HCT116 (cell line): ENCODE data around the gene MYCN. TPM values are rescaled to one million over a fixed set of nuclear protein-coding genes. Genes with fewer than 3 reads are reported as not detected.

ENCODE experiments used
- ATAC-seq: fragments of 200-7000 bp; cut with Tn5 transposase; 2 replicates; pipeline ENCODE4 v1.9.1; 2020; ENCODE audit warnings: mild to moderate bottlenecking, moderate library complexity
- BruUV-seq: library from RNA; stranded (reverse); fragments of 400-500 nt; replicated peaks from 2 replicates; lab custom pipeline; 2021; lab: Mats Ljungman, UMichigan
- CTCF ChIA-PET: fragments of 300-600 bp; sonication (Branson Sonifier 250); formaldehyde crosslinking; loops from one replicate; lab custom pipeline; 2021; ENCODE audit warnings: antibody characterized with exemption; lab: Charles Lee
- POLR2A ChIA-PET: fragments of 300-600, 350-600 bp; sonication (Branson Sonifier 250); formaldehyde crosslinking; loops from one replicate; lab custom pipeline; 2021; ENCODE audit warnings: antibody characterized with exemption; lab: Charles Lee
- RAD21 ChIA-PET, 2 experiments: fragments of 300-600 bp; sonication (Branson Sonifier 250); formaldehyde crosslinking; loops; one replicate each; lab custom pipeline; 2023; ENCODE audit warnings: low total read pairs in 2 of 2; ENCODE audit not compliant: uncharacterized antibody in 2 of 2, unreplicated experiment in 2 of 2, low non-redundant PET in 1 of 2; lab: Charles Lee
- DNase-seq: peaks from one replicate; pipeline ENCODE4 v3.0.0-alpha.2; 2010; ENCODE audit warnings: low read depth, low spot score
- H2AFZ ChIP-seq: fragments of 200-600 bp; shearing (Covaris generic), sonication (generic); 2 replicates; pipeline ENCODE4 v1.6.1; 2017; ENCODE audit warnings: low read depth, mixed run types, mixed read lengths, antibody characterized with exemption, low read length; ENCODE audit not compliant: poor library complexity, severe bottlenecking
- H3K27ac ChIP-seq: 2 replicates; pipeline ENCODE4 v1.5.1; 2012; ENCODE audit warnings: low read depth, low read length
- H3K27me3 ChIP-seq: fragments of 200-600 bp; sonication (generic); 2 replicates; pipeline ENCODE4 v1.6.1; 2016; ENCODE audit warnings: mixed run types, low read length, mixed read lengths; ENCODE audit not compliant: insufficient read depth
- H3K36me3 ChIP-seq, 2 experiments: fragments of 200-500 bp in 1 of 2; fragments of 200-600 bp in 1 of 2; sonication (Bioruptor generic) in 1 of 2; sonication (generic) in 1 of 2; 2 replicates each; pipeline versions ENCODE4 v1.5.1 to v1.6.1; 2014 to 2016; ENCODE audit warnings: low read length in 2 of 2, inconsistent platforms in 1 of 2, mixed read lengths in 1 of 2, mixed run types in 1 of 2; ENCODE audit not compliant: insufficient read depth in 2 of 2, control insufficient read depth in 1 of 2
- H3K4me1 ChIP-seq, 2 experiments: fragments of 200-600 bp in 1 of 2; sonication (generic) in 1 of 2; 2 replicates each; pipeline versions ENCODE4 v1.5.1 to v1.6.1; 2012 to 2017; ENCODE audit warnings: low read length in 2 of 2, inconsistent platforms in 1 of 2, mild to moderate bottlenecking in 1 of 2, mixed read lengths in 1 of 2, mixed run types in 1 of 2, moderate library complexity in 1 of 2; ENCODE audit not compliant: insufficient read depth in 2 of 2, control insufficient read depth in 1 of 2
- H3K4me2 ChIP-seq: fragments of 200-600 bp; sonication (generic); 2 replicates; pipeline ENCODE4 v1.6.1; 2017; ENCODE audit warnings: mixed run types, low read length, mixed read lengths
- H3K4me3 ChIP-seq, 2 experiments: fragments of 200-600 bp in 1 of 2; sonication (generic) in 1 of 2; replicated peaks in 1 of 2; 2 replicates each; pipeline ENCODE4 v1.5.1; 2011 to 2016; ENCODE audit warnings: low read length in 2 of 2, control low read depth in 1 of 2, low read depth in 1 of 2, mild to moderate bottlenecking in 1 of 2, mixed read lengths in 1 of 2, mixed run types in 1 of 2
- H3K79me2 ChIP-seq: fragments of 200-600 bp; sonication (generic); 2 replicates; pipeline ENCODE4 v1.6.1; 2017; ENCODE audit warnings: mild to moderate bottlenecking, mixed run types, low read length, moderate library complexity, mixed read lengths; ENCODE audit not compliant: insufficient read depth
- H3K9ac ChIP-seq: fragments of 200-600 bp; sonication (generic); 2 replicates; pipeline ENCODE4 v1.6.1; 2016; ENCODE audit warnings: low read length, mixed read lengths
- H3K9me2 ChIP-seq: fragments of 200-600 bp; sonication (generic), shearing (Covaris generic); 2 replicates; pipeline ENCODE4 v1.6.1; 2017; ENCODE audit warnings: mixed run types, mild to moderate bottlenecking, moderate library complexity; ENCODE audit not compliant: insufficient read depth
- H3K9me3 ChIP-seq, 2 experiments: fragments of 200-500 bp in 1 of 2; fragments of 200-600 bp in 1 of 2; sonication (Bioruptor generic) in 1 of 2; sonication (generic) in 1 of 2; 2 replicates each; pipeline ENCODE4 v1.6.1; 2014 to 2017; ENCODE audit warnings: low read length in 2 of 2, mixed read lengths in 2 of 2, inconsistent platforms in 1 of 2, low read depth in 1 of 2, mild to moderate bottlenecking in 1 of 2, mixed run types in 1 of 2, moderate library complexity in 1 of 2; ENCODE audit not compliant: control insufficient read depth in 1 of 2, insufficient read depth in 1 of 2
- H4K20me1 ChIP-seq: fragments of 200-600 bp; sonication (generic), shearing (Covaris generic); 2 replicates; pipeline ENCODE4 v1.6.1; 2017; ENCODE audit warnings: mixed run types, mild to moderate bottlenecking, moderate library complexity; ENCODE audit not compliant: insufficient read depth
- CBX3 ChIP-seq: IDR thresholded peaks from 2 replicates; pipeline ENCODE4 v1.6.1; 2012; ENCODE audit warnings: low read depth
- CEBPB ChIP-seq: IDR thresholded peaks from 2 replicates; pipeline ENCODE4 v1.6.1; 2012; ENCODE audit warnings: low read depth
- EGR1 ChIP-seq: IDR thresholded peaks from 2 replicates; pipeline ENCODE4 v1.6.1; 2012; ENCODE audit warnings: low read depth
- FOSL1 ChIP-seq: IDR thresholded peaks from 2 replicates; pipeline ENCODE4 v1.6.1; 2012; ENCODE audit warnings: low read depth
- POLR2A ChIP-seq: IDR thresholded peaks from 2 replicates; pipeline ENCODE4 v1.7.0; 2011; ENCODE audit warnings: borderline replicate concordance; ENCODE audit not compliant: insufficient read depth, insufficient read length; ENCODE audit errors: extremely low read depth
- SIN3A ChIP-seq: IDR thresholded peaks from 2 replicates; pipeline ENCODE4 v1.6.1; 2012; ENCODE audit warnings: low read depth
- ZFX ChIP-seq: fragments of 450-650 bp; IDR thresholded peaks from 2 replicates; pipeline ENCODE4 v1.6.1; 2017
- intact Hi-C: fragments of 100-400 bp; cut with micrococcal nuclease; formaldehyde crosslinking; loops from 2 replicates; pipeline ENCODE4 v1.10.0; 2022
- total RNA-seq: library from RNA; stranded (reverse); gene quantifications from one replicate; pipeline ENCODE4 v1.2.1, GENCODE V29; 2021; ENCODE audit not compliant: unreplicated experiment
- TF ChIP-seq, protein P1 (sequence below): IDR thresholded peaks from 2 replicates; pipeline ENCODE4 v1.6.1; 2012

The MYCN gene
- total RNA-seq, 1 experiment from 2014 or later: not detected

DNA sequence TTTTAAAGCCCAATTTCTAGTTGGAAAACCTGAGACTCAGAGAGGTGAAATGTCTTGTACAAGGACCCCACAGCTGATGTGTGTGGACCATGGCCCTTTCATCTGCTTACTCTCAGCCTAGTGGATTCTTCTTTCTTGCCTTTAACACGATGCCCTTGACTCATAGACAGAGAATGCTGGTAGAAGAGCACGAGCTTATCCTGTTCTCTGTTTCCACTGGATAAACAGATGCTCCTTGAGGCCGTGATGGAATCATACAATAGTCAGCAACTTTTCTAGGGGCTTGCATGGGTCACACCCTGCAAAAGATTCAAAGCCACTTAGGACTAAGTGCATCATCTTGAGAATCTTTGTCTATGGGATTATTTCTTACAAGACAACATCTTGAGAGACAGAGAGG, 50.9 kb downstream of the MYCN start:
- intact Hi-C loops: no loop called here
- H3K4me1 ChIP-seq: no peaks in the 10 kb centered on the region
- BruUV-seq: no TSS peak
- no peaks in the 10 kb centered on the region for H3K36me3 ChIP-seq
- no peak overlapping the region for H3K4me2 ChIP-seq
- no peaks in the 10 kb centered on the region for H3K9me2 ChIP-seq
- ChIA-PET RAD21 (no interaction called here), POLR2A (no interaction called here), CTCF (no interaction called here)
- no peak overlapping the region for H3K9ac ChIP-seq
- ATAC-seq (no peak), DNase-seq (no peak)
- no peak overlapping the region for H3K4me3 ChIP-seq
- no peaks in the 10 kb centered on the region for H4K20me1 ChIP-seq
- no peaks in the 10 kb centered on the region for H3K79me2 ChIP-seq
- H3K27ac ChIP-seq: no peak overlapping the region
- H3K27me3 ChIP-seq: peaks cover 9% of the 10 kb centered on the region; the same call in 1 of the 2 replicates
- no peaks in the 10 kb centered on the region for H3K9me3 ChIP-seq
- no peak overlapping the region for H2AFZ ChIP-seq
- TF ChIP-seq CEBPB (no peak), EGR1 (no peak), SIN3A (no peak)

DNA sequence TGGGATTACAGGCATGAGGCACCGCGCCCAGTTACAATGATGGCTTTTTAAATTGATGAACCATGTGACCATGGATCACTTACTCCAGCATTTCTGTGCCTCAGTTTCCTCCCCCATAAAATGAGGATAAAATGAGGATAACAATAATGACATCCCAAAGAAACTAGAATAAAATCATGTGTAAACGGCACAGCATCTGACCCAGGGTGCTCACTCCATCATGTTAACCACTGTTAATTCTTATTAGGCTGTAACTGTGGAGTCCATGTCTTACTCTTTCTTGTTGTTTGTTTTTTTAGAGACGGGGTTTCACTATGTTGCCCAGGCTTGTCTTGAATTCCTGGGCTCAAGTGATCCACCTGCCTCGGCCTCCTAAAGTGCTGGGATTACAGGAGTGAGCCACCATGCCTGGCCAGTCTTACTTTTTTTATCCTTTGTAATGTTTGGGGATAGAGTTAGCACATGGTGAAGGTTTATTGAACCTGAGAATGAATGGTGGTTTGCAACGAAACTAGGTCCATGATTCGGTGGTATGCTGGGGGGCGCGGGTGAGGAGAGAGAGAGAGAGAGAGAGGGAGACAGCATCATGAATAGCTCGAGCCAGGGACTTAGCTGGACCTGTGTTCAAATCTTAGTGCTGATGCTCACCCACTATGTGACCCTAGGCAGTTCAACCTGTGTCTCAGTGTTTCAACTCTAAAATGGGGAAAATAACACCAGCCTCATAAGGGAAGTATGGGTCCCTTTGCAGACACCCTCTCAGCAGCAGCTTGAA, 52.3 kb downstream of the MYCN start:
- BruUV-seq: no TSS peak

More for the DNA sequence above, 52.3 kb downstream of the MYCN start:
- Histone ChIP-seq H3K27me3 (peaks cover 9% of the 10 kb centered on the region; the same call in 1 of the 2 replicates), H3K27ac (no peak overlapping the region), H4K20me1 (no peaks in the 10 kb centered on the region), H3K9me3 (no peaks in the 10 kb centered on the region)
- TF ChIP-seq ZFX: no peak
- no peak for TF ChIP-seq FOSL1
- TF ChIP-seq, protein P1, sequence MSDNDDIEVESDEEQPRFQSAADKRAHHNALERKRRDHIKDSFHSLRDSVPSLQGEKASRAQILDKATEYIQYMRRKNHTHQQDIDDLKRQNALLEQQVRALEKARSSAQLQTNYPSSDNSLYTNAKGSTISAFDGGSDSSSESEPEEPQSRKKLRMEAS: no peak
- TF ChIP-seq CBX3: no peak
- no peak for TF ChIP-seq EGR1
- no peak for TF ChIP-seq POLR2A
- TF ChIP-seq, all 23 proteins: peak for 0
- ATAC-seq (no peak), DNase-seq (no peak)
- H3K4me2 ChIP-seq: no peak overlapping the region
- no peak overlapping the region for H3K4me3 ChIP-seq
- RAD21 ChIA-PET: no interaction called here
- H3K4me1 ChIP-seq: no peaks in the 10 kb centered on the region
- H3K9ac ChIP-seq: no peak overlapping the region
- no peaks in the 10 kb centered on the region for H3K9me2 ChIP-seq
- POLR2A ChIA-PET: no interaction called here
- H3K79me2 ChIP-seq: no peaks in the 10 kb centered on the region
- no peak overlapping the region for H2AFZ ChIP-seq
- H3K36me3 ChIP-seq: no peaks in the 10 kb centered on the region
- intact Hi-C loops: no loop called here
- CTCF ChIA-PET: no interaction called here
